Heart right ventricle (tissue), 16 donors: ENCODE data around the gene MTMR1. TPM values are rescaled to one million over a fixed set of nuclear protein-coding genes. Genes with fewer than 3 reads are reported as not detected.

Source experiments
- ATAC-seq, 8 donors: fragments of 200-7000 bp; cut with Tn5 transposase; one replicate each; pipeline ENCODE4 v1.9.1; 2020; ENCODE audit warnings: mild to moderate bottlenecking in 8 of 8, moderate library complexity in 8 of 8, moderate number of reproducible peaks in 1 of 8
- DNase-seq, 2 donors: peaks; one replicate each; pipeline ENCODE4 v3.0.0-alpha.2; 2020
- H3K27ac ChIP-seq, 10 donors: fragments of 200-600 bp; sonication (generic) in 2 of 10; one replicate each; pipeline versions ENCODE4 v1.5.0 to v1.8.0; 2020 to 2022; ENCODE audit warnings: mild to moderate bottlenecking in 3 of 10
- H3K27me3 ChIP-seq, 7 donors: fragments of 200-600 bp; one replicate each; pipeline ENCODE4 v1.8.0; 2021 to 2022; ENCODE audit warnings: mild to moderate bottlenecking in 2 of 7
- H3K36me3 ChIP-seq, 9 donors: fragments of 200-600 bp; sonication (generic) in 1 of 9; one replicate each; pipeline versions ENCODE4 v1.5.0 to v1.8.0; 2020 to 2022; ENCODE audit warnings: mild to moderate bottlenecking in 2 of 9
- H3K4me1 ChIP-seq, 9 donors: fragments of 200-600 bp; sonication (generic) in 1 of 9; one replicate each; pipeline versions ENCODE4 v1.5.0 to v1.8.0; 2020 to 2022; ENCODE audit warnings: mild to moderate bottlenecking in 4 of 9
- H3K4me3 ChIP-seq, 10 donors: fragments of 200-600 bp; sonication (generic) in 2 of 10; one replicate each; pipeline versions ENCODE4 v1.5.0 to v1.8.0; 2020 to 2022; ENCODE audit warnings: mild to moderate bottlenecking in 7 of 10, moderate library complexity in 2 of 10
- H3K9me3 ChIP-seq, 11 donors: fragments of 200-600 bp in 10 of 11; sonication (generic) in 2 of 11; one replicate each; pipeline versions ENCODE4 v1.5.0 to v1.8.0; 2013 to 2022; ENCODE audit warnings: mild to moderate bottlenecking in 2 of 11, control low read depth in 1 of 11, moderate library complexity in 1 of 11
- WGBS, 2 donors: extraction: QIAGEN DNeasy Blood & Tissue Kit; methylation state at CpG; one replicate each; pipeline ENCODE4 v1.1.7; 2013; ENCODE audit warnings: inconsistent platforms in 1 of 2; 5-methylcytosine and 5-hydroxymethylcytosine counted together
- intact Hi-C, 10 donors: fragments of 100-400 bp; cut with DNase I; formaldehyde crosslinking; loops; one replicate each; pipeline versions ENCODE4 v1.11.1 to v1.14.2; 2022
- polyA plus RNA-seq, 2 donors: library from polyadenylated mRNA; stranded (reverse); fragments of 200-250 nt; gene quantifications; one replicate each; pipeline ENCODE4 v1.2.3, GENCODE V29; 2013
- total RNA-seq, 10 donors: library from RNA; stranded (reverse); fragmentation: NEBNext Ultra II Directional in 3 of 10; extraction: Animal tissue kit (Norgen Biotek cat#: 25700) in 3 of 10; gene quantifications; one replicate each; pipeline versions ENCODE4 v1.2.1 to v1.2.4, GENCODE V29; 2021 to 2023
- TF ChIP-seq, protein P1 (sequence below), 9 donors: fragments of 200-600 bp; sonication (generic) in 2 of 9; IDR thresholded peaks; one replicate each; pipeline versions ENCODE4 v1.5.0 to v1.8.0; 2021 to 2022; ENCODE audit warnings: antibody characterized with exemption in 9 of 9, mild to moderate bottlenecking in 5 of 9, moderate library complexity in 1 of 9
- donor health status: Arrhythmogenic right ventricular cardiomyopathy.
- donor health status: ischemic (EF 13 %, LVEDD 7.1; RV severe dilation, severe dysfunction).
- donor health status: healthy with polysubstance abuse.
- donor health status: DM: no; HTN: yes; CAD: no.
- donor health status: DM: no; HTN: no; CAD: no.
- donor health status: ischemic (EF 25% LVEDD 6.9; RV normal size, moderate dysfunction).
- donor health status: ischemic (EF 25% LVEDD 5.7; RV mildly dilated, moderate dysfunction).
- donor health status: healthy.
- donor health status: DM: yes; HTN: yes; CAD: no.
- donor health status: Ischemic cardiomyopathy.
- donor health status: ischemic (EF 35%, LVEDD 5.7; RV mildly dilated, moderate dysfunction).
- donor health status: nonischemic (EF 11% LVEDD 7.7; RV severe dilation, severe dysfunction).
- donor health status: DM: yes; HTN: yes; CAD: no.
- donor health status: PGD.
- donor health status: ischemic (EF 29% LVEDD 5.4; RV normal size, mild dysfunction).
- donor health status: nonischemic (EF 23%, LVEDD 6.1; RV moderate dilation, normal function).

MTMR1 gene
- total and polyA plus RNA-seq, 12 donors: 5.6 to 24.9 (median 19.2) TPM

DNA sequence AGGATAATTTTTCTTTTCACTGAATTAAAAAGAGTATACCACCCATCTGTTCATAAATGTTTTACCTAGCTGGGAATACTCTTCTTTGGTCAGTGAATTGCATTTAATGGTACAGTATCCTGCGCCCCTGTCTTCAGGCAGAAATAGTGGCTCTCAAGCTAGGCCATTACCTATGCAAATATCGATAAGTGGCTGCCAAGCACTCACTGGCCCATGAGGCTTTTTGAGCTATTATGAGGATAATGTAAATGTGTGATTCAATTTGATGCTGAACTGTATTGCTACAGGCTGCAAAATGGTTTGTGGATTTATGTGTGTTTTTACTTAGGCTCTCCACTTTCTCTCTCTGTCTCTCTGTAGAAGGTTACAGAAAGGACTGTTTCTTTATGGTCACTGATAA is 30.1 kb upstream of the MTMR1 start:
- 83 to 96% methylated on average over 2 of the region's 2 CpGs for WGBS, 2 donors
- ATAC-seq: no peak
- TF ChIP-seq, protein P1, sequence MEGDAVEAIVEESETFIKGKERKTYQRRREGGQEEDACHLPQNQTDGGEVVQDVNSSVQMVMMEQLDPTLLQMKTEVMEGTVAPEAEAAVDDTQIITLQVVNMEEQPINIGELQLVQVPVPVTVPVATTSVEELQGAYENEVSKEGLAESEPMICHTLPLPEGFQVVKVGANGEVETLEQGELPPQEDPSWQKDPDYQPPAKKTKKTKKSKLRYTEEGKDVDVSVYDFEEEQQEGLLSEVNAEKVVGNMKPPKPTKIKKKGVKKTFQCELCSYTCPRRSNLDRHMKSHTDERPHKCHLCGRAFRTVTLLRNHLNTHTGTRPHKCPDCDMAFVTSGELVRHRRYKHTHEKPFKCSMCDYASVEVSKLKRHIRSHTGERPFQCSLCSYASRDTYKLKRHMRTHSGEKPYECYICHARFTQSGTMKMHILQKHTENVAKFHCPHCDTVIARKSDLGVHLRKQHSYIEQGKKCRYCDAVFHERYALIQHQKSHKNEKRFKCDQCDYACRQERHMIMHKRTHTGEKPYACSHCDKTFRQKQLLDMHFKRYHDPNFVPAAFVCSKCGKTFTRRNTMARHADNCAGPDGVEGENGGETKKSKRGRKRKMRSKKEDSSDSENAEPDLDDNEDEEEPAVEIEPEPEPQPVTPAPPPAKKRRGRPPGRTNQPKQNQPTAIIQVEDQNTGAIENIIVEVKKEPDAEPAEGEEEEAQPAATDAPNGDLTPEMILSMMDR (IDR thresholded peaks at IDR 0.05): no peak
- no peaks in the 10 kb centered on the region for H3K27me3 ChIP-seq
- DNase-seq: no peak
- H3K9me3 ChIP-seq: no peaks in the 10 kb centered on the region
- peaks cover 0 to 5% (median 0%) of the 10 kb centered on the region in 9 donors for H3K4me1 ChIP-seq
- no peak overlapping the region for H3K27ac ChIP-seq
- intact Hi-C loops: no loop called here
- H3K4me3 ChIP-seq: no peak overlapping the region
- peaks cover 0 to 59% (median 0%) of the 10 kb centered on the region in 9 donors for H3K36me3 ChIP-seq

DNA sequence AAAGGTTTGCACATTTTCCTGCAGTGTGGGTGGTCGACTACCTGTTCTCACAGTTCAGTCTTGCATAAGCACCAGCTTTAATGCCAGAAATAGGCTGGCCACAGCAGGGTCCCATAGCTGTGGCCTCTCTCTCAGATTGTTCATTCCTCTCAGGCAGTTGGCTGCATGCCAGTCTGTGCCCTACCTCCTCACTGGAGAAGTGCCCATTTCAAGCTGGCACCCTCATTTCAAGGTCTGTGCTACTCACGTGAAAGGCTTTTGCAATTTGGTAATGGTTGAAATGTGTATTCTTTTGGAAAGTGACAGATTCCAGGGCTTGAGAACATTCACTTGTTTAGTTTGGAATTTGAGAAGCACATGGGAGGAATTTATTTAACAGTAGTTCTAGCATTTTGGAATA is 28.9 kb upstream of the MTMR1 start:
- peak in 5 of 8 donors; percentile 47 to 80 (median 62) for ATAC-seq
- 33 to 39% methylated on average over 2 of the region's 2 CpGs for WGBS, 2 donors
- H3K9me3 ChIP-seq: no peaks in the 10 kb centered on the region
- TF ChIP-seq, protein P1 (IDR thresholded peaks at IDR 0.05): no peak
- H3K36me3 ChIP-seq: peaks cover 0 to 49% (median 0%) of the 10 kb centered on the region in 9 donors
- peak; percentile 26 to 44 for DNase-seq
- no peaks in the 10 kb centered on the region for H3K27me3 ChIP-seq
- H3K27ac ChIP-seq: no peak overlapping the region
- no peak overlapping the region for H3K4me3 ChIP-seq
- intact Hi-C loops: no loop called here
- peaks cover 0 to 5% (median 0%) of the 10 kb centered on the region in 9 donors for H3K4me1 ChIP-seq

DNA sequence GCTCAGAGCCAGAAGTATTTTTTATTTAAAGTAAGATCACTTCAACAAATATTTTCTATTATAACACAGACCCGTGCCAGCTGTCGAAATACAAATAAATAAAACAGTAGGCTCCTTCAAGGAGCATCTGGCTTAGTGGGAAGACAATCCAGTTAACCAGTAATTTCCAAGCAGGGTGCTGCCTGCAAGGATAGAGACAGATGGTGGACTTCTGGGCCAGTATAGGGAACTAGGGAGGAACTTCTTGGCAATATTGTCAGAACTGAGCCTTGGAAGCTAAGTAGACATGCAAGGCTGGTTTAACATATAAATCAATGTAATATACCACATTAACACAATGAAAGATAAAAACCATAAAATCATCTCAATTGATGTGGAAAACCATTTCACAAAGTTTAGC is 17.0 kb upstream of the MTMR1 start:
- no peak for DNase-seq
- H3K36me3 ChIP-seq: peaks cover 0 to 17% (median 0%) of the 10 kb centered on the region in 9 donors
- no peak overlapping the region for H3K27ac ChIP-seq
- TF ChIP-seq, protein P1 (IDR thresholded peaks at IDR 0.05): no peak
- no peaks in the 10 kb centered on the region for H3K4me1 ChIP-seq
- no peak for ATAC-seq
- H3K9me3 ChIP-seq: no peaks in the 10 kb centered on the region
- WGBS, 2 donors: 70 to 89% methylated on average over 2 of the region's 2 CpGs
- H3K27me3 ChIP-seq: peaks cover 0 to 15% (median 0%) of the 10 kb centered on the region in 7 donors
- no peak overlapping the region for H3K4me3 ChIP-seq
- intact Hi-C loops: no loop called here

DNA sequence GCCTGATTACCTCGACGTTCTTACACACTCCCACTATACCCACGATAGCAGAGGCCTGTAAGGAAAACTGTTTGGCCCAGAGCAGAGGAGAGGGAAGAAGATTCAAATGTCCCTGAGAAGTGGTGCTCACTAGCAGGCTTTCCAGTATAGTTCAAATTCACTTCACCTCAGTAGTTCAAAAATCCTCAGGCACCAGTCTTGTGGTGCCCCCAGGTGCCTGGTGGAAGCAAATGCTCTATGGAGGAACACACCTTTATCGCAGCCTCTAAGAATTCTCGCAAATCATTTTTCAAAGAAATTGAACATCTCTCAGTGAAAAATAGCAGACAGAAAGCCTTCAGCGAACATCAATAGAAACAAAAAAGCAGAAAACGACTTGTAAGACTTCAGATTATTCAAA is 12.2 kb upstream of the MTMR1 start:
- peak in 5 of 8 donors; percentile 49 to 65 (median 61) for ATAC-seq
- H3K36me3 ChIP-seq: no peaks in the 10 kb centered on the region
- intact Hi-C loops: loop anchor here in 3 of 10 donors (5.0 to 10.0 kb wide), 2 partner anchors 719 to 726 kb away; no protein-coding TSS in a partner anchor
- peaks cover 0 to 18% (median 0%) of the 10 kb centered on the region in 7 donors for H3K27me3 ChIP-seq
- no peak overlapping the region for H3K27ac ChIP-seq
- TF ChIP-seq, protein P1 (IDR thresholded peaks at IDR 0.05): peak in 8 of 9 donors; percentile 22 to 55 (median 36)
- WGBS, 2 donors: 36 to 45% methylated on average over 7 of the region's 7 CpGs
- H3K4me1 ChIP-seq: no peaks in the 10 kb centered on the region
- no peak for DNase-seq
- H3K4me3 ChIP-seq: no peak overlapping the region
- no peaks in the 10 kb centered on the region for H3K9me3 ChIP-seq
